Measurements from ENCODE around the gene CST11.
"Not testable (repeated sequence)": the region's sequence is repeated elsewhere in the genome, so short reads cannot be mapped to it uniquely, and the experiment has no call there.

CST11 gene, protein sequence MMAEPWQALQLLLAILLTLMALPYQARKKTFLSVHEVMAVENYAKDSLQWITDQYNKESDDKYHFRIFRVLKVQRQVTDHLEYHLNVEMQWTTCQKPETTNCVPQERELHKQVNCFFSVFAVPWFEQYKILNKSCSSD

DNA sequence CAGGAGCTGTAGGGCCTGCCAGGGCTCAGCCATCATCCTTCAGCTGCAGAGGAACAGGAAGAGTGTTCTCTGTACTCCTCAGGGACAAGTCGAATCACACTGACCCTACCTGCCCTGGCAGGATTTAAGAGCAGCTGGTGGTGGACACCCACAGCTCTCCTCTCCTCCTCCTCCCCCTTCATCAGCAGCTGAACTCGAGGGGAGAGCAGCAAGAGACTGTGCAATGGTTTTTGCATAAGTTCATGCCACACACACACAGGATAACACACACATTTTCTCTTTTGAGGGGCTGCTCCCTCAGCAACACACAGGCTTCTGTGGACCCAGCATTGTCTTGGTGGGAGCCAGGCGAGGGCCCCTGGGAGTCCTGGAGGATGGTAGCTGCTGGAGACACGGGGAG lies at the start of gene CST11:
Gene CST11, minus strand, starts transcription at position 101 of the 400 bp plus-strand sequence. Its CDS starts 65 bp downstream, at position 36.
- no peak for DNase-seq (ENCODE audit: low spot score)

DNA sequence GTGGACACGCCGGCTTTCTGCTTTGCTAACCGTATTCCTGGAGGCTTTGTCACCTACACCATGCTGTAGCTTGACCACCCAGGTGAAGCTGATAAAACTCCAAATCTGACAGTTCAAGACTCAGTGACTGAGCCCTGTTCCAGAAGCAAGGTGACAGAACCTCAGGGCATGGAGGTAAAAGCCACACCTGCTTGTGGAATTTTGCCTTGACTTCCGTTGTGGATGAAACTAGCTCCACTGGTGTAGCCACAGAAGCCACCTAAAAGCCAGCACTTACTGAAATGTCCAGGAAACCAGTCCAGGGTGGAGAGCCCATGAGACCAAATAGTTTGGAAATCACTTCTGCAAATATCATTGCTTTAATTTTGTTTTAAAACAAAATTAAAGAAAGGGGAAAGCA lies 49.2 kb upstream of the CST11 start:
- DNase-seq (ENCODE audit: low spot score): no peak

DNA sequence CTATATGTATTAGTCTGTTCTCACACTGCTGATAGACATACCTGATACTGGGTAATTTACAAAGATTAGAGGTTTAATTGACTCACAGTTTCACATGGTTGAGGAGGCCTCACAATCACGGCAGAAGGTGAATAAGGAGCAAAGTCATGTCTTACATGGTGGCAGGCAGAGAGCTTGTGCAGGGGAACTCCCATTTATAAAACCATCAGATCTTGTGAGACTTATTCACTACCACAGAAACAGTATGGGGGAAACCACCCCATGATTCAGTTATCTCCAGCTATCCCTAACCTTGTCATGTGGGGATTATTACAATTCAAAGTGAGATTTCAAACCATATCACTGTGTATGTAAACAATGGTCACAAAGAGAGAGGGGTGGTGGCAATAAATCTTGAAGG lies 44.9 kb upstream of the CST11 start:
- no peak for DNase-seq (ENCODE audit: low spot score)

DNA sequence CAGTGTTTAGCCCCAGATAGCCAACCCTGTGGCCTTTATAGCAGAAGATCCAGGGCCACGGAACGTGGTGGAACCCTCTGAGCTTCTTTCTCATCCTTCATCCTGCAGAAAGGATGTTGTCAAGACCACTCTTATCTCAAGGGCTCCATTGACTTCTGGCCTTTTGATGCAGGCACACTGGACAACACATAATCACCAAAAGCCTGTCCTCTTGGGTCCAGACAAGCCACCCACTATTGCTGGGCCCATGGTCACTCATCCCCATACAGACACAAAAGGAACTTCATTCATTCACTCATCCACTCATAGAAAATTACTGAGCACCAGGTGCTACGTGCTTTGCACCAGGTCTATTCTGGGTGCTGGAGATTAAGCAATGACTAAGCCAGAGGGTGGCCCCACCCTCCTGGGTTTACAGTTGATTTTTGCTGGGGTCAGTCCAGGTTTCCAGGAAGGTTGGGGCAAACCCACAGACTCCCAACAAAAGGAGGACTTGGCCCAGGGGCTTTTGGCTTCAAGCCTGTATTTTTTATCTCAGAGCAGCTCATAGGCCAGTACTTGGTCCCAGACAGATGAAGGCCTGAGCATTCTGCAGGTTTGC lies 40.6 kb upstream of the CST11 start:
- DNase-seq (ENCODE audit: low spot score): no peak

DNA sequence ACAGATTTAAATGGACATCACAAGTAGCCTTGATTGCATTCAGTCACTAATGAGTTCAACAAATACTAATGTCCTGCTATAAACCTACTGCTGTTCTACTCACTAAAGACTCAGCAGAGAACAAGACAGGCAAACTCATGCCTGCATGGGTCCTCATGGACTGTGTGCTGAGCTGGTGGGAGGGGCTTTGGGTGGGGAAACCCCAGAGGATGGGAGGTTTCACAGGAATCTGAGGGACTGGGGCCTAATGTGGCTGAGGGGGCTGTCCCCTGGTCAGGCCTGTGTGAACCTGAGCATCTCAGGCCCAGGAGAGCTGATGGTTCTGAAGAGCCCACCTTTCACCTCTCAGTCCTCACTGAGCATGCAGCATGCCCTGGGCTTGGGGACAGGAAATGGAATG lies 39.6 kb upstream of the CST11 start:
- no peak for DNase-seq (ENCODE audit: low spot score)

DNA sequence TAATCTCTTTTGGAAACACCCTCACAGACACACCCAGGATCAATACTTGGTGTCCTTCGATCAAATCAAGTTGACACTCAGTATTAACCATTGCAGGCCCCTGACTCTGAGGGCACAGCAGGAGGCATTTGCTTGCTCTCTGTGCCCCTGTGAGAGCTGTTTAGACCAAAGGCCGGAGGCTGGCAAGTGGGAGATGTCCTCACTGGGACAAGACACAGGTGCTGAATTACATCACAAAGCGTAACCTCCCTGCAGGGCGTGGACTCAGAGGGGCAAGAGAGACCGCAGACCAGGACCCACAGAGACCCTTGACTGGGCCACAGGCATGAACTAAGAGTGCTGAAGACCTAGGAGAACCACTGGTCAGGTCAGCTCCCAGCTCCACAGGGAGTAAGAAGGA lies 38.1 kb upstream of the CST11 start, which contains the start of gene CST8:
Gene CST8, plus strand, starts transcription at position 301 of the 400 bp plus-strand sequence. CDS start 551 bp downstream, outside the sequence.
- no peak for DNase-seq (ENCODE audit: low spot score)

DNA sequence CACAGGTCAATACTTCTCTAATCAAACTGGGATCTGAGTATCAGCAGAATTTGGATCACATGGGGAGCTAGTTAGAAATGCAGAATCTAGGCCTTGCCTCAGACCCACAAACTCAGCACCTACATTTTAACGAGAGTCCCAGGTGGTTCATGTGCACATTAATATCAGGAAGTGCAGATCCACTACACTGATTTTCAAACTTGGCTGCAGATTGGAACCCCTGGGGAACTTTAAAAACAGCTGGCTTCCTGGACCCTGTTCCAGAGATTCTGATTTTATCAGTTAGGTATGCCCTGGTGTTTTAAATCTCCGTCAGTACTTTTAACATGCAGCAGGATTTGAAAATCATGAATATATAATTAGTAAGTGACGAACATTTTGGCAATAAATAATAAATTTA lies 36.3 kb upstream of the CST11 start:
- DNase-seq (ENCODE audit: low spot score): no peak

DNA sequence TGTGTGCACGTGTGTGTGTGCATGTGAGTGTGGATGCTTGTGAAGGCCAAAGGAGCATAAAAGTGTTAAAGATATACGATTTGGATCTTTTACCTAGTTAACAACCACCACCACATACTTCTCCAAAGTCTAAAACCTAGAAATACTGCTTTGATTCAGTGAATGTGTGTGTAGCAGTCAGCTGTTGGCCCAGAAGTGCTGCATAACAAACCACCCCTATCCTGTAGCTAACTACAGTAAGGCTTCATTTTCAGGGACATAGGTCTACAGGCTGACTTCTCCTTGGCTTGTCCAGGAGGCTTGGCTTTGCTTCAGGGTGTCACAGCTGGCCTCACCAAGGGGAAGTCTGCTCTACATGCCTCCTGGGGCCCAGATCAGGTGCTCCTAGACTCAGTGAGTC lies 35.8 kb upstream of the CST11 start:
- no peak for DNase-seq (ENCODE audit: low spot score)

DNA sequence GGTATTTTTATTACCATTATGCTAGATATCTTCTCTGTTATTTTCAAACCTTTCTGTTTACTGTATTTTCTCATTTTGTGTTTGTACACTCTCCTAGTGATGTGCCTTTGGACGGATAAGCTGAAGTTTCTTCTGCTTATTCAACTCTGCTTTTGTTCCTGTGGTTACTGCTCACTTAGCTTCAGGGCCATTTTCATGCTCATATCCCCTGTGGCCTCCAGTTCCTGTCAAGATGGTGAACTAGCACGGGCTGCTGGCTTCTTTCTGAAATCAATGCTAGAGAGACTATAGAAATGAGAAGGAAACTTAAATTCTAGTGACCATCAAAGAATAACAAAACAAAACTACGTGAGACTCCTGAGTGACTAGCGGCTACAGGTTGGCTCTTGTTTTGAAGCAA lies 31.4 kb upstream of the CST11 start:
- no peak for DNase-seq (ENCODE audit: low spot score)

DNA sequence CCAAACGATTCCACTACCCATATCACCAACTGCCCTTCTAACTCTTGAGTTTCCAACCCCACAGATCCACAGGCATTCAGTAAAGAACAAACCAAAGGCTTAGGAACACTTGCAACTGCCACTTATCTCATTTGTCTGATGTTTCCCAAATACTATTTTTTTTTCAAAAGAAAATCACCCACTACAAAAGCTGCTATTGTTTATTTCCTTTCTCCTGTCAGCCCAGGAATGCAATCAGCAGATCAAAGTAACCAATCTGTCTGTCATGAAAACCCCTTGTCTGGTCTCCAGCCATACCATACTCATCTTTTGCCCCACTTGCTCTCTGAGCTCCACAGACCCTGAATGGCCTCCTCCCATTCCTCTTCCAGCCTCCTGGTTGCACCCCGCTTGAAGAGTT lies 29.5 kb upstream of the CST11 start:
- DNase-seq (ENCODE audit: low spot score): no peak

DNA sequence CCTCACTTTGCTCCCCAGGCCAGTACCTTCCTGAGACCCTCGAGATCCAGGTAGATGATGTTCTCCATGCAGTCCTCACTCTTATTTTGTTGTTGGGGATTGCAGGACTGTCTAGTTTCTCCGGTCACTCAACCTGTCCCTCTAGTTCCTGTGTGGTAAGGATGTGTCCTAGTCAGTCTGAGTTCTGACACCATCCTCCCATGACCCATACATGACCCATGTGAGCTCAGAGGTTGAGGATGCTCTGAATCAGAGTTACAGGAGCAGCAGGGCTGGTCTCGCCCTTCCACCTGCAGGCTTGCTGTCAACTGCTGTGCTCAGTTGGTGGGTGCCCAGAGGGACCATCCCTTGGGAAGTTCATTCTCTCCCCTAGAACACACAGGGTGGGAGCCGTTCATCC lies 26.4 kb upstream of the CST11 start:
- DNase-seq (ENCODE audit: low spot score): no peak

DNA sequence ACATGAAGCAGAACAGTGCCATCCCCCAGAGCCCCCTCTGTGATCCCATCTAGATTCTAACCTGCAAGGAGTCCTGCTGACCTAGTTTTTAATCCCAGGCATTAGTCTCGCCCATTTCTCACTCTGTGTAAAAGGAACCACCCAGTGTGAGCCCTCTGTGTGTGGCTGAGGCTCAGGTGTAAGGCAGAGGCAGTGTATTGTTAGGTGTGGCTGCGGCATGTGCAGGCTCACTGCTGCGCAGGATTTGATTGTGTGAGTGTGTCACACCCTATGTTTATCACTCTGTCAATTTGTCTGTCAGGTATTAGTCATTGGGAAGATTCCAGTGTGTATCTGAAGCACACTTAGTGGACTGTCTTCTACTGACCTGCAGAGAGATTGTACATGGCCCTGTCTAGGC lies 24.5 kb upstream of the CST11 start:
- no peak for DNase-seq (ENCODE audit: low spot score)

DNA sequence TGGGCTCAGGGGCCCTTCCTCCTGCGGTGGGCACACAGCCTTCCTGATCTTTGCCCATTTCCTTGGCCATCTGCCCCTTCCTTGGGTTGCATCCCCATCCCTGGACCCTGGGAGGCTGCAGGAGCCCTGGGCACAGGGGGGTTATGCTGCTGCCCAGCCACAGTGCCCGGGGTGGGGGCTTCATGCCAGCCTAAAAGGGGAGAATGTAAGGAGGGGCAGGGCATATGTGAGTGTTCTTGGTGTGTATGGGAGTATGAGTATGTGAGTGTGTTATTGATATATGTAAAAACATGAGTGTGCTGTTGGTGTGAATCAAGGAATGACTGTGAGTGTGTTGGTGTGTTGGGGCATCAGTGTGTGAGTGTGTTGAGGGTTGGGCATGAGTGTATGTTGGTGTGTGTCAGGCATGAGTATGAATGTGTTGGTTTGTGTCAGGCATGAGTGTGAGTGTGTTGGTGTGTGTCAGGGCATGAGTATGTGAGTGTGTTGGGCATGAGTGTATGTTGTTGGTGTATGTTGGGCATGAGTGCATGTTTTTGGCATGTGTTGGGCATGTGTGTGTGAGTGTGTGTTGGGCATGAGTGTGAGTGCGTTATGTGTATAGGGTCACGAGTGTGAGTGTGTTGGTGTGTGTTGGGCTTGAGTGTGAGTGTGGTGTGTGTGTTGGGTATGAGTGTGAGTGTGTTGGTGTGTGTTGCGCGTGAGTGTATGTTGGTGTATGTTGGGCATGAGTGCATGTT lies 23.5 kb upstream of the CST11 start:
- DNase-seq (ENCODE audit: low spot score): no peak

DNA sequence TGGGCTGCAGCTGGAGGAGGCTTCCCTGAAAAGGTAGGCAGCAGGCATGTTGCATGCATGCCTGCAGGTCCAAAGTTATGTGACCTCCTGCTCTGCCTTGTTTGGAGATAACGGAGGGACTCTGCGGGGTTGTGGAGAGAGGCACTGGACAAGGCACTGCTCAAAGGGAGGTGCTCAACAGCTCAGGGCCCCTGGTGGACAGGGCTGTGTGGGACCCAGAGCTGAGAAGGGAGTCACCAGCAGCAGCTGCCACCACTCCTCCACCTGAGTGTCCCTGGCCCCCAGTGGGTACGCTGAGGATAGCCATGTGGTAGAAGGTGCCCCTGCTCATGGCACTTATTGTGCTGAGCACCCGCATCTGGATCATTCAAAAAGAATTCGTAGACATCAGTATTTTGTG lies 22.7 kb upstream of the CST11 start:
- no peak for DNase-seq (ENCODE audit: low spot score)

DNA sequence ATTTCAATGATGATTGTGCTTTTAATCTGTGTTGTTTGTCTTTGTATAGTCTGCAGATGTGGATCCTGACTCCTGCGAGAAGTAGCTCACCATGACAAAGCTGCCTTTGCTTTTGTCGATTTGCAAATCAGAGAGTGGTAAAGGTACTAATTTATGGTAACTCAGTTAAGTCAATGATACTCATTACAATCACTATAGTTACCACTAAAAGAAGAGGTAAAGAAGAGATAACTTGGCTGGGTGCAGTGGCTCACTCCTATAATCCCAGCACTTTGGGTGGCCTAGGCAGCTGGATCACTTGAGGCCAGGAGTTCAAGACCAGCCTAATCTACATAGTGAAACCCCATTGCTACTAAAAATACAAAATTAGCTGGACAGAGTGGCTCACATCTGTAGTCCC lies 20.6 kb upstream of the CST11 start:
- not testable (repeated sequence) for DNase-seq (ENCODE audit: low spot score)

DNA sequence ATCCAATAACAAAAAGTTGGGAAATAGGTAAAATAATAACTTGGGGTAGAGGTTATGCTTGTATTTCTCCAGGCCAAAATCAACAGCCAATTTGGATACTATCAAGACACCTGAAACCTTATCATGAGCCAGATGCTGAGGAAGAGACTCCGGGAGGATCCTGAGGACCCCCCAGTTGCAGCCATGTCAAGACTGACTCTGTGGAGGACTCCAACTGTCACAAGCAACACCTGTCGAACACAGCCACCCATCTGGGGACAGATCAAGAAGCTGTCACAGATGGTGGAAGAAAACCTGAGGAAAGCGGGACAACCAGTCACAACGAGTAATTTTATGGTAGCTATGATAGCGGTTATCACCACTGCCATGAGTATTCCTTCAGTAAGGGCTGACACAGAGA lies 19.6 kb upstream of the CST11 start:
- not testable (repeated sequence) for DNase-seq (ENCODE audit: low spot score)

DNA sequence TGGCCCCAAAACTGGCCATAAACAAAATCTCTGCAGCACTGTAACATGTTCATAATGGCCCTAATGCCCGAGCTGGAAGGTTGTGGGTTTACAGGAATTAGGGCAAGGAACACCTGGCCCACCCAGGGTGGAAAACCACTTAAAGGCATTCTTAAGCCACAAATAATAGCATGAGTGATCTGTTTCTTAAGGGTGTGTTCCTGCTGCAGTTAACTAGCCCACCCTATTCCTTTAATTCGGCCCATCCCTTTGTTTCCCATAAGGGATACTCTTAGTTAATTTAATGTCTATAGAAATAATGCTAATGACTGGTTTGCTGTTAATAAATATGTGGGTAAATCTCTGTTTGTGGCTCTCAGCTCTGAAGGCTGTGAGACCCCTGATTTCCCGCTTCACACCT lies 14.3 kb upstream of the CST11 start:
- not testable (repeated sequence) for DNase-seq (ENCODE audit: low spot score)

DNA sequence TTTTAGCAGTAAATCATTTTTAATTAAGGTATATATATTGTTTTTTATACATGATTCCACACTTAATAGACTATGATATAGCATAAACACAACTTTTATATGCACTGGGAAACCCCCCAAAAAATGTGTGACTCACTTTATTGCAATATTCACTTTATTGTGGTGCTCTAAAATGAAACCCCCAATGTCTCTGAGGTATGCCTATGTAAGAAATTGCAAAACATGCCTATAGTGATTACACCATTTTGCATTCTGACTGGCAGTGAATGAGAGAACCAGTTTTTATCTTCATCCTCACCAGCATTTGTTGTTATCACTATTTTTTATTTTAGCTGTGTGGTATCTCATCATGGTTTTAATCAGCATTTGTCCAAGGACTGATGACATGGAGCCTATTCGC lies 8.5 kb upstream of the CST11 start:
- DNase-seq (ENCODE audit: low spot score): no peak

DNA sequence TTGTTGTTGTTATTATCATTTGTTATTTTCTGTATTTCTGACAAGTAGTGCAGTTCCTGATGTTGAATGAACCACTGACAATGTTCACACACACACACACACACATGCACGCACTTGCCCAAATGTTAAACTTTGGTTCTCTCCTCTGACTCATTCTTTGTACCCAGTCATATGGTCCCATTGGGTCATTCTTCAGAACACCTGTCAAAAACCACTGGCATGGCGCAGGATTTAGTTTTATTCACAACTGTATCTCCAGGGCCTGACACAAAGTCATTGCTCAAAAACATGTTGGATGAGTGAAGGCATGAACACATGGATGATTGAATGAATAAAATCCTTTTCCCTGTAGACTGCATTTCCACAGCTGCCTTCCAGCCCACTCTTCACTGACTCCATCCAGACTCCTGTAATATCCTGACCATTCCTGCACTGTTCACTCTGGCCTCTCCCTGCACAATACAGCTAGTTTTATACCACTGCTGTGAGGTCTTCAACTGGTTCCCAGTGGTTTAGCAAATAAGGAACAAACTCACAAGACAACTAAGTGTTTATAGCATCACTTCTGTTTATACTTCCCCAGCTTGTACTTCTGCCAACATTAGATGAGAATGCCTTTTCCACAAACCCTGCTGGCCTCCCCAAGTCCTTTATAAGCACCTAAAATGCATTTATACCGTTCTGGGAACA lies 6.9 kb upstream of the CST11 start:
- DNase-seq (ENCODE audit: low spot score): peak; percentile 42

DNA sequence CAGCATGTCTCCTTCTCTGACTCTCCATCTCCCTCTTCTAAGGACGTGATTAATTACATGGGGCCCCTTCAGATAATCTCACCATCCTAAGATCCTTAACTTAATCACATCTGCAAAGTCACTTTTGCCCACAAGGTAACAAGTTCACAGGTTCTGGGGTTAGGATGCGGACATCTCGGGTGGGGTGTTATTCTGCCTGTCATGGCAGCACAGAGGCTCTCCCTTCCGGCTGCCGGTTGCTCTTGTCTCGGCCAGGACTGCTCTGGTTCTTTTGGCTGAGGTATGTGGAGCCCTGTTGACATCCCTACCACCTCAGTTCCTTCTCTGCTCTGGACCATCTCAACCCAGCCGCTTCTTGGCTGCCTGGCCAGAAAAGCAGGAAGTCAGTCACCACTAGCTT lies 4.2 kb upstream of the CST11 start:
- no peak for DNase-seq (ENCODE audit: low spot score)

DNA sequence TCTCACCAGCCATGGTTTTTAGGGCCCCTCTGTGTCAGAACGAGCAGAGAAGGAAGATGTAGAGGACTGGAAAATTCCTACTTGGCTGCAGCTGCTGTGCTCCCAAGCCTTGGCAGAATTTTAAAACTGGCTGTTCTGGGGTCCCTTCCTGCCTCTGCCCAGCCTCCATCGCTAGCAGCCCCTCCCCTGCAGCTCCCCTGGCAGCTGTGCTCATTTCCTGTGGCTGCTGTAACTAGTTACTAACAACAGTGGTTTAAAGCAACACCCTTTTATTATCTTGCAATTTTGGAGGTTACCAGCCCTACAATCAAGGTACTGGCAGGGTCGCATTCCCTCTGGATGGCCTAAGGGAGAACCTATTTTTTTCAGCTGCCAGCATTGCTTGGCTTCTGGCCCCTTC lies 3.7 kb upstream of the CST11 start:
- no peak for DNase-seq (ENCODE audit: low spot score)

DNA sequence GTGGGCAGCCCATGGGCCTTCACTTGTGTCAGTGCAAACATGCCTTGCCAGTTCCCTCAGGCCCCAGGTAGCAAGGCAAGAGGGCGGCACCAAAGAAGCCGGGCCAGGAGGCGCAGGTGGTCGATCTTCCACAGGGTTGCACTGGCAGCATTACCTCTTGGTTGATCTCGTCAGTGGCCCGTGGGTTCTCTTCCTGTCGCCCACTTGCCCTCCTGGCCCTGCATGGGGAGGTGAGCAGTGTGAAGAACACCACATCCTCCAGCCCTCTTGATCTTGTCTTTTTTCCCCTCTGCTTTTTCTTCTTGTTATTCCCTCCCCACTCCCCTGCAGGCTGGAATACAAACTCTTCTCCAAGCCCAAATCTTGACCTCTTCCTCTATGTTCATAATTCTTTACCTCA lies 3.0 kb upstream of the CST11 start:
- DNase-seq (ENCODE audit: low spot score): no peak

DNA sequence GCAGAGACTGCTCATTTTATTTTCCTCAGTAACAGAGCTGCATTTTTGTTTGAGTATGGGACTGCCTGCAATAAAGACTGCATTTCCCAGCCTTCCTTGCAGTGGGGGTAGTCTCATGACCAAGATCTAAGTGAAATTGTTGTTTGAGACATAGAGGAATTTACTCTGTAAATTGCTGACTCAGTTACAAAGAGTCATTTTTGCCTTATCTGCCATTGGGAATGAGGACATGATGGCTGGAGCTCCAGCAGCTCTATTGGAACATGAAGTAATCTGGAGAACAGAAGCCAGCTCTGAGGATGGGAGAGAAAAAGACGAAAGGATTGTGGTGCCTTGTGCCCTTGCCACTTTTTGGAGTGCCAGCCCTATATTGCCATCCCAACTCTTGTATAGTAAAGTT lies 2.1 kb upstream of the CST11 start:
- DNase-seq (ENCODE audit: low spot score): no peak

Measured in pons (tissue), 1 donor.